Smooth muscle cell (in vitro differentiated cells): ENCODE results near the gene SKI. TPM values are rescaled to one million over a fixed set of nuclear protein-coding genes. Genes with fewer than 3 reads are reported as not detected.

Experiments
- DNase-seq: peaks from one replicate; lab custom pipeline; 2025; ENCODE audit not compliant: unreplicated experiment; lab: John Stamatoyannopoulos, UW
- H2AFZ ChIP-seq: fragments of 200-600 bp; sonication (generic); 2 replicates; pipeline ENCODE4 v1.6.0; 2016; ENCODE audit warnings: antibody characterized with exemption, low read depth, mild to moderate bottlenecking
- H3F3A ChIP-seq: fragments of 200-600 bp; sonication (generic); 2 replicates; pipeline ENCODE4 v1.6.0; 2017; ENCODE audit warnings: antibody characterized with exemption, low read depth
- H3K27ac ChIP-seq: fragments of 200-600 bp; sonication (generic); 2 replicates; pipeline ENCODE4 v1.5.1; 2016; ENCODE audit warnings: low read depth, mild to moderate bottlenecking
- H3K27me3 ChIP-seq: fragments of 200-600 bp; sonication (generic); 2 replicates; pipeline ENCODE4 v1.6.1; 2016; ENCODE audit warnings: low read depth, mild to moderate bottlenecking
- H3K36me3 ChIP-seq: fragments of 200-600 bp; sonication (generic); 2 replicates; pipeline ENCODE4 v1.5.1; 2016; ENCODE audit warnings: low read depth
- H3K4me1 ChIP-seq: fragments of 200-600 bp; sonication (generic); 2 replicates; pipeline ENCODE4 v1.5.1; 2016; ENCODE audit warnings: low read depth
- H3K4me2 ChIP-seq: fragments of 200-600 bp; sonication (generic); 2 replicates; pipeline ENCODE4 v1.6.0; 2016; ENCODE audit warnings: mild to moderate bottlenecking
- H3K4me3 ChIP-seq: fragments of 200-600 bp; sonication (generic); 2 replicates; pipeline ENCODE4 v1.5.1; 2016; ENCODE audit warnings: mild to moderate bottlenecking
- H3K79me2 ChIP-seq: fragments of 200-600 bp; sonication (generic); 2 replicates; pipeline ENCODE4 v1.6.0; 2016; ENCODE audit warnings: low read depth, mild to moderate bottlenecking
- H3K9ac ChIP-seq: fragments of 200-600 bp; sonication (generic); 2 replicates; pipeline ENCODE4 v1.6.0; 2016; ENCODE audit warnings: low read depth
- H3K9me3 ChIP-seq: fragments of 200-600 bp; sonication (generic); replicated peaks from 2 replicates; pipeline ENCODE4 v1.5.1; 2016; ENCODE audit warnings: low read depth
- H4K20me1 ChIP-seq: fragments of 200-600 bp; sonication (generic); 2 replicates; pipeline ENCODE4 v1.6.0; 2016; ENCODE audit warnings: low read depth
- CTCF ChIP-seq: fragments of 200-600 bp; sonication (generic); IDR thresholded peaks from 2 replicates; pipeline ENCODE4 v1.5.1; 2017; ENCODE audit warnings: borderline replicate concordance, mild to moderate bottlenecking, antibody characterized with exemption; ENCODE audit not compliant: insufficient read depth, poor library complexity, severe bottlenecking
- WGBS: methylation state at CpG from one replicate; pipeline ENCODE4 v1.1.7; 2016; ENCODE audit warnings: low lambda C conversion rate; 5-methylcytosine and 5-hydroxymethylcytosine counted together
- polyA plus RNA-seq: library from polyadenylated mRNA; unstranded; fragments of >200 nt; fragmentation: Nextera tagmentation; extraction: Ambion mirVana; gene quantifications from 2 replicates; pipeline ENCODE4 v1.2.1, GENCODE V29; 2016
- total RNA-seq: library from RNA; depleted of rRNA; stranded (reverse); fragments of >200 nt; gene quantifications from 2 replicates; pipeline ENCODE4 v1.2.3, GENCODE V29; 2014

SKI gene
- total and polyA plus RNA-seq, 2 experiments from 2014 or later: 4.2 to 19.6 TPM

GRCh38 chr1:2358072-2358471, 130.0 kb downstream of the SKI start:
- H4K20me1 ChIP-seq: no peaks in the 10 kb centered on the region
- 95% methylated on average over 11 of the region's 13 CpGs for WGBS
- no peak overlapping the region for H2AFZ ChIP-seq
- H3K36me3 ChIP-seq: no peaks in the 10 kb centered on the region
- DNase-seq: no peak
- H3K27ac ChIP-seq: no peak overlapping the region
- H3K4me3 ChIP-seq: no peak overlapping the region
- H3K9me3 ChIP-seq: no peaks in the 10 kb centered on the region
- H3F3A ChIP-seq: no peaks in the 10 kb centered on the region
- no peak for TF ChIP-seq CTCF
- H3K79me2 ChIP-seq: no peaks in the 10 kb centered on the region
- no peak overlapping the region for H3K4me2 ChIP-seq
- H3K4me1 ChIP-seq: no peaks in the 10 kb centered on the region
- H3K9ac ChIP-seq: no peak overlapping the region
- no peaks in the 10 kb centered on the region for H3K27me3 ChIP-seq

- no peak for TF ChIP-seq CTCF
- H3K4me2 ChIP-seq: no peak overlapping the region
- H3K27ac ChIP-seq: no peak overlapping the region
- no peaks in the 10 kb centered on the region for H4K20me1 ChIP-seq
- no peaks in the 10 kb centered on the region for H3K4me1 ChIP-seq
- no peaks in the 10 kb centered on the region for H3K36me3 ChIP-seq
- no peaks in the 10 kb centered on the region for H3K79me2 ChIP-seq
- DNase-seq: no peak
- H3K4me3 ChIP-seq: no peak overlapping the region
- H3K9me3 ChIP-seq: no peaks in the 10 kb centered on the region
- no peak overlapping the region for H3K9ac ChIP-seq
- no peak overlapping the region for H2AFZ ChIP-seq
- H3F3A ChIP-seq: no peaks in the 10 kb centered on the region
- WGBS: 86% methylated on average over 23 of the region's 24 CpGs
- H3K27me3 ChIP-seq: no peaks in the 10 kb centered on the region
Observed at GRCh38 chr1:2358651-2359640, 130.8 kb downstream of the SKI start.

Other genes with a start within 250 kb of the SKI start
- gene CFAP74, start 224.5 kb upstream of the SKI start, total RNA-seq: 0.09 TPM in 1 of 2 replicates, not detected in the other
- not detected in 2 replicates for gene CFAP74, start 224.5 kb upstream of the SKI start, polyA plus RNA-seq
- gene GABRD, start 209.0 kb upstream of the SKI start, total RNA-seq: not detected in 2 replicates
- not detected in 2 replicates for gene GABRD, start 209.0 kb upstream of the SKI start, polyA plus RNA-seq
- 5.8 and 22.4 TPM in 2 replicates for gene PRKCZ, start 177.9 kb upstream of the SKI start, total RNA-seq
- 10.3 and 21.3 TPM in 2 replicates for gene PRKCZ, start 177.9 kb upstream of the SKI start, polyA plus RNA-seq
- 33.1 and 39.8 TPM in 2 replicates for gene FAAP20, start 33.5 kb upstream of the SKI start, total RNA-seq
- gene FAAP20, start 33.5 kb upstream of the SKI start, polyA plus RNA-seq: 152 and 162 TPM in 2 replicates
- 3.2 and 4.9 TPM in 2 replicates for gene MORN1, start 163.2 kb downstream of the SKI start, total RNA-seq
- 6.2 and 7.3 TPM in 2 replicates for gene MORN1, start 163.2 kb downstream of the SKI start, polyA plus RNA-seq
- 101 and 110 TPM in 2 replicates for gene RER1, start 163.5 kb downstream of the SKI start, total RNA-seq
- gene RER1, start 163.5 kb downstream of the SKI start, polyA plus RNA-seq: 253 and 269 TPM in 2 replicates
- gene PEX10, start 184.2 kb downstream of the SKI start, total RNA-seq: 10.2 and 14.0 TPM in 2 replicates
- 20.3 and 28.1 TPM in 2 replicates for gene PEX10, start 184.2 kb downstream of the SKI start, polyA plus RNA-seq
- 0.09 and 0.81 TPM in 2 replicates for gene PLCH2, start 248.0 kb downstream of the SKI start, total RNA-seq
- gene PLCH2, start 248.0 kb downstream of the SKI start, polyA plus RNA-seq: 0.04 and 0.13 TPM in 2 replicates